Cardiac muscle cell (in vitro differentiated cells and primary cell): ENCODE results near the gene PTPRD. TPM values are rescaled to one million over a fixed set of nuclear protein-coding genes. Genes with fewer than 3 reads are reported as not detected.

ENCODE experiments used
- DNase-seq, 2 donors: peaks; one replicate each; pipeline versions ENCODE4 v3.0.0 to v3.0.0-alpha.2; 2010 to 2017; ENCODE audit warnings: low read depth in 1 of 2, low spot score in 1 of 2
- H3K27ac ChIP-seq: fragments of 200-600 bp; sonication (generic); 2 replicates; pipeline ENCODE4 v1.5.1; 2016
- H3K27me3 ChIP-seq: fragments of 200-600 bp; sonication (generic); 2 replicates; pipeline ENCODE4 v1.6.0; 2016; ENCODE audit warnings: control low read depth
- H3K36me3 ChIP-seq: fragments of 200-600 bp; sonication (generic); 2 replicates; pipeline ENCODE4 v1.5.1; 2016; ENCODE audit warnings: control low read depth
- H3K4me1 ChIP-seq: fragments of 200-600 bp; sonication (generic); 2 replicates; pipeline ENCODE4 v1.8.1; 2017; ENCODE audit warnings: low read depth, mild to moderate bottlenecking, mixed run types
- H3K4me3 ChIP-seq: fragments of 200-600 bp; sonication (generic); 2 replicates; pipeline ENCODE4 v1.5.1; 2016; ENCODE audit warnings: mild to moderate bottlenecking
- H3K9me3 ChIP-seq: fragments of 200-600 bp; sonication (generic); 2 replicates; pipeline ENCODE4 v1.5.1; 2017; ENCODE audit warnings: low read depth, mild to moderate bottlenecking, control low read depth
- polyA plus RNA-seq: library from polyadenylated mRNA; unstranded; fragments of >200 nt; fragmentation: Nextera tagmentation; extraction: Ambion mirVana; gene quantifications from 2 replicates; pipeline ENCODE4 v1.2.1, GENCODE V29; 2016
- total RNA-seq: library from RNA; depleted of rRNA; stranded (reverse); fragments of >200 nt; gene quantifications from 2 replicates; pipeline ENCODE4 v1.2.3, GENCODE V29; 2016
- TF ChIP-seq, protein P1 (sequence below): IDR thresholded peaks from 2 replicates; pipeline ENCODE4 v1.5.1; 2012; ENCODE audit warnings: low read depth, mild to moderate bottlenecking, low read length

The PTPRD gene
- total and polyA plus RNA-seq, 2 experiments from 2014 or later: 37.0 to 287 TPM

DNA sequence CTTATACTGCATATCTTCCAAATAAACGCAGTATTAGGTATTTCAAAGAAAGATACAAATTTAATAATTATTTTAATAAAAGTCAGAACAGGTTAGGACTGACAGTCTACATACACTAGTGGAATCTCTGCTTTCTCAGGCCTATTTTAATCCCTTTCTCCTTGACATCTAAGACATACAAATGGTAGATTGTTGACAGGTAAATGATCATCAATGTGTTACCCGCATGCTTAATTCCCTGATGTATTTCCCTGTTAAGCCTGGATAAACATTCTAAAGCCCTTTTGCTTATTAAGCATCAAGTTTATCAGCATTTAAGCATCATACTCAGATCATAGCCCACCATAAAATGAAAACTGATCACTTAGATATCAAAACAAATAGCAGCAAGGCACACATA, 576.7 kb downstream of the PTPRD start:
- Histone ChIP-seq H3K9me3 (no peaks in the 10 kb centered on the region), H3K27ac (no peak overlapping the region), H3K4me1 (no peaks in the 10 kb centered on the region), H3K27me3 (no peaks in the 10 kb centered on the region), H3K4me3 (no peak overlapping the region), H3K36me3 (no peaks in the 10 kb centered on the region)
- no peak for DNase-seq
- TF ChIP-seq, protein P1, sequence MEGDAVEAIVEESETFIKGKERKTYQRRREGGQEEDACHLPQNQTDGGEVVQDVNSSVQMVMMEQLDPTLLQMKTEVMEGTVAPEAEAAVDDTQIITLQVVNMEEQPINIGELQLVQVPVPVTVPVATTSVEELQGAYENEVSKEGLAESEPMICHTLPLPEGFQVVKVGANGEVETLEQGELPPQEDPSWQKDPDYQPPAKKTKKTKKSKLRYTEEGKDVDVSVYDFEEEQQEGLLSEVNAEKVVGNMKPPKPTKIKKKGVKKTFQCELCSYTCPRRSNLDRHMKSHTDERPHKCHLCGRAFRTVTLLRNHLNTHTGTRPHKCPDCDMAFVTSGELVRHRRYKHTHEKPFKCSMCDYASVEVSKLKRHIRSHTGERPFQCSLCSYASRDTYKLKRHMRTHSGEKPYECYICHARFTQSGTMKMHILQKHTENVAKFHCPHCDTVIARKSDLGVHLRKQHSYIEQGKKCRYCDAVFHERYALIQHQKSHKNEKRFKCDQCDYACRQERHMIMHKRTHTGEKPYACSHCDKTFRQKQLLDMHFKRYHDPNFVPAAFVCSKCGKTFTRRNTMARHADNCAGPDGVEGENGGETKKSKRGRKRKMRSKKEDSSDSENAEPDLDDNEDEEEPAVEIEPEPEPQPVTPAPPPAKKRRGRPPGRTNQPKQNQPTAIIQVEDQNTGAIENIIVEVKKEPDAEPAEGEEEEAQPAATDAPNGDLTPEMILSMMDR: no peak

DNA sequence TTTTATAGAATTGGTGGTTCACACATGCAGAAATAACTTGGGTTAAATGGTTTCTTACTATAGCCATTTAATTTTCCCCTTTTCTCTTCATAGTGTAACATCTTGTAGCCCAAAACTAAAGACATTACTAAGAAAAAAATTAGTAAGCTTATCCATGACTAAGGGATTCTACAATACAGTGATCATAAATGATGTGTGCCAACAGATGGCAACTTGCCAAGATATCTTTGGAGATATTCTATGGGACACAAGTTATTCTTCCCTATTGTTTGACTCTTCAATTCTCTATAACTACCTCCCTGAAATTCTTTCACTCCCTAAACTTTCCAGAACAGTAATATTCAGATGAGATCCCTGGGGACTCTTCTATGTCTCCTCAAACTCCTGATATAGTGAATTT, 580.6 kb downstream of the PTPRD start:
- Histone ChIP-seq H3K36me3 (no peaks in the 10 kb centered on the region), H3K9me3 (no peaks in the 10 kb centered on the region), H3K4me3 (no peak overlapping the region), H3K27ac (no peak overlapping the region), H3K27me3 (no peaks in the 10 kb centered on the region), H3K4me1 (no peaks in the 10 kb centered on the region)
- DNase-seq: no peak
- TF ChIP-seq, protein P1: no peak

DNA sequence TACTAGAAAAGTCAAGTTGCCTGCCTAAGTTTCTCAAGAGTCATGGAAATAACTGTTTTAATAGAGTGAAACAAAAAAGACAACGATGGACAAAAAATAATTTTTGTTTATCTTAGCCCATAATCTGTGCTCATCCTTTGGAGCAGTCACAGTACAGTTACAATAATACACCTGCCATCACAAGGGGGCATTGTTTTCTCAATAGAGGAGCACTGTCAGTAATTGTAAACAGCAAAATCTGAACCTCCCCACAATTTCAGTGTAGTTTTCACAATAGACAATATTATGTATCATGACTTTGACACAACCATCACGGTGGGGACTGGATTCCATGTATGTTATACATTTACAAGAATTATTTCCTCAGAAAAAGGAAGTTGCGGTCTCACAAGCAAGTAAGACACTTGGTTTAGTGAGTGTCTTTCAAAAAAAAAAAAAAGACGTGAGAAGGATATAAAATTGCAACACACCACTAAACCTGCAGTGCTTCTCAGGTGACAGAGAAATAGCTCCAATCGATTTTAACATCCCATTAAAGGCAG, 586.3 kb downstream of the PTPRD start:
- no peaks in the 10 kb centered on the region for H3K36me3 ChIP-seq
- H3K4me1 ChIP-seq: no peaks in the 10 kb centered on the region
- TF ChIP-seq, protein P1: no peak
- no peaks in the 10 kb centered on the region for H3K27me3 ChIP-seq
- H3K27ac ChIP-seq: no peak overlapping the region
- H3K9me3 ChIP-seq: no peaks in the 10 kb centered on the region
- no peak overlapping the region for H3K4me3 ChIP-seq
- no peak for DNase-seq

DNA sequence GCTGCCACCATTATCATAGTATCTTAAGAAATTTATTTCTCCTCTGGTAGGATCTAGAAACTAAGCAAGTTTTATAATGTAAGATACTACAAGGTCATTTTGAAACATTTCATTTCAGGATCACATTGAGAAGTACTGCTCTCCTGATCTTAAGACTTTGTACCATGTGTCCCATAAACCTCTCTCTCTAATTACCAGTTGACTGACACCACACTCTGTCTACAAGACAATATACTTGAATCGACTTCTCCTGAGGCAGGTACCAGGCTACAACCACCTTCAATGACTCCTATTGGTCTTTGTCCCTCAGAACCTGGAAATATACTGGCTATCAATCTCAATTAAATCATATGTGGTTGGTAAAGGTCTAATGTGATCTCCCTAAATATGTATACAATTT, 597.0 kb downstream of the PTPRD start:
- DNase-seq: no peak
- H3K27me3 ChIP-seq: peaks cover 8% of the 10 kb centered on the region
- H3K4me1 ChIP-seq: no peaks in the 10 kb centered on the region
- TF ChIP-seq, protein P1: no peak
- no peaks in the 10 kb centered on the region for H3K9me3 ChIP-seq
- H3K4me3 ChIP-seq: no peak overlapping the region
- H3K27ac ChIP-seq: no peak overlapping the region
- no peaks in the 10 kb centered on the region for H3K36me3 ChIP-seq

DNA sequence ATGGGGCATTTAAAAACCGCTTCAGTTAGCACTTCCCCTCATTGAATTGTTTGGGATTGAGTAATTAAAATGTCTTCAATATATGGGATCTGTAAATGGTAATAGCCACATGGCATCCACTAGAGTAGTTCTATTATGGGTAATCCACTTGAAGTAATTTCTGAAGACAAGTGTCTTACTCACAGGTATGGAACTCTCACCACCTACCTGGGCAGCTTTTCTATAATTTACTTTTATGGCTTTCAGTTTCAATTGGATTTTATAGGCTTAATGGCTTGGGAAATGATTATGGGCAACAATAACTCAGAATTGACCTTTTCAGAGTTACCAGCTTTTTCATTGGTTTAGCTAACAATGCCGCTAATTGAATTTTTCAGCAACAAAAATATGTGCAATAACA, 597.9 kb downstream of the PTPRD start:
- no peaks in the 10 kb centered on the region for H3K9me3 ChIP-seq
- DNase-seq: no peak
- no peak overlapping the region for H3K27ac ChIP-seq
- H3K4me1 ChIP-seq: no peaks in the 10 kb centered on the region
- TF ChIP-seq, protein P1: no peak
- peaks cover 8% of the 10 kb centered on the region for H3K27me3 ChIP-seq
- no peaks in the 10 kb centered on the region for H3K36me3 ChIP-seq
- no peak overlapping the region for H3K4me3 ChIP-seq

DNA sequence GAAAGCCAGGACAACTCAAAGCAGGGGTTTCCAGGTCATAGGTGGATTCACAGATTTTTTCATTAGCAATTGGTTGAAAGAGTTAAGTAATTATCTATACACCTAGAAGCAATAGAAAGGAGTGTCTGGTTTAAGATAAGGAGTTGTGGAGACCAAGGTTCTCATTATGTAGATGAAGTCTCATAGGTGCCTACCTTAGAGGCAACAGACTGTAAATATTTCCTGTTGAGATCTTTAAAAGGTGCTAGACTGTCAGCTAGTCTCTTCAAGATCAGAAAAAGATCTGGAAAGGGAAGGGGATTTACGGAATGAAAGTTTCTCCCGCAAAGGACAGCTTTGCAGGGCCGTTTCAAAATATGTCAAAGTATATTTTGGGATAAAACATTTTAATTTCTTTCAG, 603.4 kb downstream of the PTPRD start:
- Histone ChIP-seq H3K9me3 (no peaks in the 10 kb centered on the region), H3K4me3 (no peak overlapping the region), H3K4me1 (no peaks in the 10 kb centered on the region), H3K27ac (no peak overlapping the region), H3K27me3 (peaks cover 17% of the 10 kb centered on the region), H3K36me3 (no peaks in the 10 kb centered on the region)
- TF ChIP-seq, protein P1: no peak
- no peak for DNase-seq
